ENCODE results near the gene PHC3.

DNA sequence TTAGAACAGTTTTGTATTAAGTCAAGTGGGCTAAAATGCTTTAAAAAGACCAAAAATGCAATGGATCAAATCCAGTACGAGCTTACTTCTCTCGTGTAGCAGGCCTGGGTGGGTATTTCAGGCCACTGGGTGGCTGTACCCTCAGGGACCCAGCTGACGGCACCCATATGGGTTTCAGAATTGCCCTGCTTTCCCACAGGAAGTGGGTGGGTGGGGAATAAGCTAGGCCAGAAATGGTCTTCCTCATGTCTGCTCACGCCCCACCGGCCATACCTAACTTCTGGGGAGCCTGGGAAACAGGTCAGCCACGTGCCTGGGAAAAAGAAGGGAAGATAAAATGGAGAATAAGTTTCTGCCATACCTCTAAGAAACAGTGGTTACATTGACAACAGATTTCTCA is 123.4 kb downstream of the PHC3 start:
- TF ChIP-seq CSDC2 (CRISPR knock-in tag; IDR thresholded peaks at IDR 0.05) (no peak), ISL1 (CRISPR knock-in tag; IDR thresholded peaks at IDR 0.05) (no peak), CREB5 (CRISPR knock-in tag; IDR thresholded peaks at IDR 0.05; ENCODE audit: low read depth) (no peak), PPARA (CRISPR knock-in tag; IDR thresholded peaks at IDR 0.05; ENCODE audit: borderline replicate concordance) (no peak), SNAI2 (CRISPR knock-in tag; IDR thresholded peaks at IDR 0.05) (no peak), TCF4 (CRISPR knock-in tag; IDR thresholded peaks at IDR 0.05; ENCODE audit: borderline replicate concordance) (no peak), GLIS3 (CRISPR knock-in tag; IDR thresholded peaks at IDR 0.05) (no peak), ZNF70 (CRISPR knock-in tag; IDR thresholded peaks at IDR 0.05) (no peak)
- TF ChIP-seq, protein P1, sequence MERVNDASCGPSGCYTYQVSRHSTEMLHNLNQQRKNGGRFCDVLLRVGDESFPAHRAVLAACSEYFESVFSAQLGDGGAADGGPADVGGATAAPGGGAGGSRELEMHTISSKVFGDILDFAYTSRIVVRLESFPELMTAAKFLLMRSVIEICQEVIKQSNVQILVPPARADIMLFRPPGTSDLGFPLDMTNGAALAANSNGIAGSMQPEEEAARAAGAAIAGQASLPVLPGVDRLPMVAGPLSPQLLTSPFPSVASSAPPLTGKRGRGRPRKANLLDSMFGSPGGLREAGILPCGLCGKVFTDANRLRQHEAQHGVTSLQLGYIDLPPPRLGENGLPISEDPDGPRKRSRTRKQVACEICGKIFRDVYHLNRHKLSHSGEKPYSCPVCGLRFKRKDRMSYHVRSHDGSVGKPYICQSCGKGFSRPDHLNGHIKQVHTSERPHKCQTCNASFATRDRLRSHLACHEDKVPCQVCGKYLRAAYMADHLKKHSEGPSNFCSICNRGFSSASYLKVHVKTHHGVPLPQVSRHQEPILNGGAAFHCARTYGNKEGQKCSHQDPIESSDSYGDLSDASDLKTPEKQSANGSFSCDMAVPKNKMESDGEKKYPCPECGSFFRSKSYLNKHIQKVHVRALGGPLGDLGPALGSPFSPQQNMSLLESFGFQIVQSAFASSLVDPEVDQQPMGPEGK (CRISPR knock-in tag; IDR thresholded peaks at IDR 0.05; ENCODE audit: borderline replicate concordance) = no peak
- TF ChIP-seq, protein P2, sequence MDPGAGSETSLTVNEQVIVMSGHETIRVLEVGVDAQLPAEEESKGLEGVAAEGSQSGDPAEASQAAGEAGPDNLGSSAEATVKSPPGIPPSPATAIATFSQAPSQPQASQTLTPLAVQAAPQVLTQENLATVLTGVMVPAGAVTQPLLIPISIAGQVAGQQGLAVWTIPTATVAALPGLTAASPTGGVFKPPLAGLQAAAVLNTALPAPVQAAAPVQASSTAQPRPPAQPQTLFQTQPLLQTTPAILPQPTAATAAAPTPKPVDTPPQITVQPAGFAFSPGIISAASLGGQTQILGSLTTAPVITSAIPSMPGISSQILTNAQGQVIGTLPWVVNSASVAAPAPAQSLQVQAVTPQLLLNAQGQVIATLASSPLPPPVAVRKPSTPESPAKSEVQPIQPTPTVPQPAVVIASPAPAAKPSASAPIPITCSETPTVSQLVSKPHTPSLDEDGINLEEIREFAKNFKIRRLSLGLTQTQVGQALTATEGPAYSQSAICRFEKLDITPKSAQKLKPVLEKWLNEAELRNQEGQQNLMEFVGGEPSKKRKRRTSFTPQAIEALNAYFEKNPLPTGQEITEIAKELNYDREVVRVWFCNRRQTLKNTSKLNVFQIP (CRISPR knock-in tag; IDR thresholded peaks at IDR 0.05; ENCODE audit: borderline replicate concordance, low read depth) = no peak

All from SK-N-SH treated with all-trans-retinoic acid at 6 μM for 48 hours (cell line).